SK-N-DZ (cell line): ENCODE results near the gene TBC1D24.
A peak's percentile ranks its signal among the peaks of the same experiment; 100 is the strongest.
"Not testable (repeated sequence)": the region's sequence is repeated elsewhere in the genome, so short reads cannot be mapped to it uniquely, and the experiment has no call there.

ENCODE experiments used
- DNase-seq: peaks from one replicate; pipeline ENCODE4 v3.0.0-alpha.2; 2015; ENCODE audit warnings: low spot score

Gene TBC1D24

GRCh38 chr16:2468725-2469398, 6.1 kb upstream of the TBC1D24 start:
- peak; percentile 94 for DNase-seq

GRCh38 chr16:2469399-2470233, 5.3 kb upstream of the TBC1D24 start:
- DNase-seq, result peak; percentile 60

- DNase-seq, result no peak
Observed at GRCh38 chr16:2470234-2470601, 4.7 kb upstream of the TBC1D24 start.

DNA sequence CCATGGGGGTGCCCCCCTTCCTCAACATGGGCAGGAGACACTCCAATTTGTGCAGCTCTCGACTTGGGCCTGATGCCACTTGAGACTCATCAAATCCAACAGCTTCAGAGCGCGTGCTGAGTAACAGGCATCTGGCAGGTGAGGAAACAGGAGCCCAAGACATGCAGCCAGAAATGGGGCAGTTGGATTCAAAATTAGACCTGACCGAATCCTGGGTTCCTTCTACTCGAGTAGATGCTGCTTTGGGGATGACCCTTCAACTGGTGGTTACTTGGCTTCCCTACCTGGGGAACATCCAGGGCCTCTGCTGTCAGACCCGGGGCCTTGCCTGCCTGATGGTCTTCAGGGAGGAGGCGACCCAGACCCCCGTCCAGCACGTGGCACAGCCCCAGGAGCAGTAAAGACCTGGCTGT, 4.3 kb upstream of the TBC1D24 start:
- no peak for DNase-seq

DNA sequence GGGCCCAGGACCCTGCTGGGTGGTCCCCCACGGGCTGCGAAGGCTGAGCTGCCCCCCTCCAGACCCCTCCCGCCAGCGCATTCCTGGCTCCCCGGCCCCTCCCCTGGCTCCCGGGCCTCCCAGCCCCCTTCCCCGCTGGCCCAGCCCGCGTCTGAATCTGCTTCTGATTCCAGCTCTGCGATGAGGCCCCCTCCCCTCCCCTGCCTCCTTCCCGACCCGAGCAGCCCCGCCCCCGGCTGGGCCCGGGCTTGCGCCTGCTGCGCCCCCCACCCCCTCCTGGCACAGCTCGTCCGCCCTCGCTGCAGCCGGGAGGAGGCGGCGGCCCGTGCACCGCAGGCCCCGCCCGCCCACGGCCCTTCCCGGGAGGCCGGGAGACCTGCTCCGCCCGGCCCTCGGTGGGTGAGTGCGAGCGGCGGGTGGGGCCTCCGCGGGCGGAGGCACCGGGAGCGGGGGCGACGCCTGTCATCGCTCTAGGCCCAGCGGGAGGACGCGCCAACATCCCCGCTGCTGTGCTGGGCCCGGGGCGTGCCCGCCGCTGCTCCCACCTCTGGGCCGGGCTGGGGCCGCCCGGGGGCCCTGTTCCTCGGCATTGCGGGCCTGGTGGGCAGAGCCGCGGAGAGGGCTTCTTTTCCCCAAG, 3.8 kb upstream of the TBC1D24 start, which contains the start of gene NTN3:
Gene NTN3 (plus strand): TSS at position 282 of the 637 bp plus-strand sequence. CDS start 405 bp downstream, outside the sequence.
- peak; percentile 84 for DNase-seq

DNA sequence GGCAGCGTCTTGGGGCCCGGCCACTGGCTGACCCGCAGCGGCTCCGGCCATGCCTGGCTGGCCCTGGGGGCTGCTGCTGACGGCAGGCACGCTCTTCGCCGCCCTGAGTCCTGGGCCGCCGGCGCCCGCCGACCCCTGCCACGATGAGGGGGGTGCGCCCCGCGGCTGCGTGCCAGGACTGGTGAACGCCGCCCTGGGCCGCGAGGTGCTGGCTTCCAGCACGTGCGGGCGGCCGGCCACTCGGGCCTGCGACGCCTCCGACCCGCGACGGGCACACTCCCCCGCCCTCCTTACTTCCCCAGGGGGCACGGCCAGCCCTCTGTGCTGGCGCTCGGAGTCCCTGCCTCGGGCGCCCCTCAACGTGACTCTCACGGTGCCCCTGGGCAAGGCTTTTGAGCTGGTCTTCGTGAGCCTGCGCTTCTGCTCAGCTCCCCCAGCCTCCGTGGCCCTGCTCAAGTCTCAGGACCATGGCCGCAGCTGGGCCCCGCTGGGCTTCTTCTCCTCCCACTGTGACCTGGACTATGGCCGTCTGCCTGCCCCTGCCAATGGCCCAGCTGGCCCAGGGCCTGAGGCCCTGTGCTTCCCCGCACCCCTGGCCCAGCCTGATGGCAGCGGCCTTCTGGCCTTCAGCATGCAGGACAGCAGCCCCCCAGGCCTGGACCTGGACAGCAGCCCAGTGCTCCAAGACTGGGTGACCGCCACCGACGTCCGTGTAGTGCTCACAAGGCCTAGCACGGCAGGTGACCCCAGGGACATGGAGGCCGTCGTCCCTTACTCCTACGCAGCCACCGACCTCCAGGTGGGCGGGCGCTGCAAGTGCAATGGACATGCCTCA, 3.1 kb upstream of the TBC1D24 start:
- DNase-seq, result no peak

- DNase-seq, result no peak
Observed at GRCh38 chr16:2472488-2472864, 2.5 kb upstream of the TBC1D24 start.

DNA sequence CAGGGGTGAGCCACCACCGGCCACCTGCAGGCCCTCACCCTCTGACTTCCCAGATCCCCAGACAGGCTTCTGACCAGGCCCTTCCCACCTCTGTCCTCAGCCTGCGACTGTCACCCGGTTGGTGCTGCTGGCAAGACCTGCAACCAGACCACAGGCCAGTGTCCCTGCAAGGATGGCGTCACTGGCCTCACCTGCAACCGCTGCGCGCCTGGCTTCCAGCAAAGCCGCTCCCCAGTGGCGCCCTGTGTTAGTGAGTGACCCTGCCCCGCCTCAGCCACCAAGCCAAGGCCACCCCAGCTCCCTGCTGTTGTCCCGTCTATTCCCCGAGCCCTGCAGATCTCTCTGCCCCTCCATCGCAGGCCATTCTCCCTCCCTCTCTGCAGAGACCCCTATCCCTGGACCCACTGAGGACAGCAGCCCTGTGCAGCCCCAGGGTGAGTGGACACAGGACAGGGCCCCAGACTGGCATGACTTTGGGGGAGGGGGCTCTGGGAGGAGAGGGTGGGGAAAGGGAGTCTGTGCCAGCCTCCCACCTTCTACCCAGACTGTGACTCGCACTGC, 2.0 kb upstream of the TBC1D24 start:
- no peak for DNase-seq

GRCh38 chr16:2473446-2473926, 1.4 kb upstream of the TBC1D24 start:
- DNase-seq, result peak; percentile 71

DNA sequence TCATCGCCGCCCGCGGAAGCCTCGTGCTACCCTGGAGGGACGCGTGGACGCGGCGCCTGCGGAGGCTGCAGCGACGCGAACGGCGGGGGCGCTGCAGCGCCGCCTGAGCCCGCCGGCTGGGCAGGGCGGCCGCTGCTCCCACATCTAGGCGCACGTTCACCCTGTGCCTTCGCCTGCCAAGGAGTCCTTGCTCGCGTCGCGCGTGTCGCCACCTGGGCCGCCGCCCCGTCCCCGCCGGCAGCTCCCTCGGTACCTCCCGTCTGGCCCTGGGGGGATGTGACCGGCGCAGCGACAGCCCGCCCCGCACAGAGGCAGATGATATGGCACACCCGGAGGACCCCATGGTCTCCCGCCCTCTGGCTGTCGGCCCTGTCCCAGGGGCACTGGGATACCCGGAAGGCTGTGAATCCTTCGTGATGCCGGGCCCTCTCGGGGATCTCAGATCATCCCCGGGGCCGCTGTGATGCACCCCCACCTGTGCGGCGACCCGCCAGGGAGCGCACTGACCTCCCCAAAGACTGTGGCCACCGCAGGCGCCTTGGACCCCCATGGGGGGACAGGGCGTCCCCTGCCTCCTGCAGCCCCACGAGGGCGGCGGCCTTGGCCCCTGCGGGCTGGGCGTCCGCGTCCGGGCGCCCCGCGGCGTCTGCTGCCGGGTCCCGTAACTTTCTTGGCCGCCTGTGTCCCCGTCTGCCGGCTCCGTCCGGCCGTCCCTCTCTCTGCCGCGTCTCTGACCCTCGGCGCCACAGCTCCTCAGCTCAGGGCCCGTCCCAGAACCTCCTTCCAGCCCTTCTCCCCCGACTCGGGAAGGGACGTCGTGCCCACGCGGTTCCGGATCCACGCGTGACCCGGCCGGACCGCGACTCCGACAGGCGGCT, 689 bp upstream of the TBC1D24 start:
- DNase-seq, result peak; percentile 49

GRCh38 chr16:2475413-2476344, 752 bp downstream of the TBC1D24 start:
- DNase-seq, result no peak

DNA sequence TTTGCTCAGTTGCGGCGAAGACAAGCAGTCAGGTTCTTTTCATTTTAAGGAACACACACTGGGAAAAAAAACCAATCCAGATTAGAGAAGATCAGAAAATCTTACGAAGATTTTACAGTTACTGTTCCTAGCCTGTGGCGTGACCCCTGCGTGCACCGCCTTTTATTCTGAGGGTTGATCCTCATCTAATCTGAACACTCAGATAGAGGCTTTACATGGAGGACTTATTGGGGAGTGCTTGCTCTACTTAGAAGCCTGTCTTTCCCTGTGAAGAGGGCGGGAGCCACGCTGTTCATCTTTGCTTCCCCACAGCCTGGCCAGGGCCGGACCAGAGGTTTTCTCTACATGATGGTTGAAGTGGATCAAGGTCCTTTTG, 1.4 kb downstream of the TBC1D24 start:
- DNase-seq, result no peak

DNA sequence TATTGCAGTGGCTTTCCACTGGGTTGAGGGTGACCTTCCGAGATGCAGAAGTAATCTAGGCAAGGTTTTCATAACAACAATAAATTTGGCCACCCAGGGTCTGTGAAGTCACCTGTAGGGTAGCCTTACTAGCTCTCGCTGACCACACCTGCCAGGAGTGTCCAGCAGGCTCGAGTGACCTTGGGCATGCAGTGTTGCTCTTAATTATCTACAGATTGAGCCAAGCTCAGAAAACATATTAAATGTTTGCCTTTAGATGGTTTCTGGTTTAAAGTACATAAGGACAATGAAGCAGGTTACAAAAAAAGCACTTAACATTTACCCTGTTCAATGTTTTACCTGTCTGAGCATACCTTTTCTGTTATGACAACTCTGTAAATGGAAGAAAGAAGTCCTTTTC, 1.8 kb downstream of the TBC1D24 start:
- no peak for DNase-seq

GRCh38 chr16:2477327-2477726, 2.4 kb downstream of the TBC1D24 start:
- DNase-seq, result no peak

- DNase-seq, result no peak
Observed at GRCh38 chr16:2478279-2478678, 3.4 kb downstream of the TBC1D24 start.

- DNase-seq, result not testable (repeated sequence)
Observed at GRCh38 chr16:2479996-2480395, 5.1 kb downstream of the TBC1D24 start.

DNA sequence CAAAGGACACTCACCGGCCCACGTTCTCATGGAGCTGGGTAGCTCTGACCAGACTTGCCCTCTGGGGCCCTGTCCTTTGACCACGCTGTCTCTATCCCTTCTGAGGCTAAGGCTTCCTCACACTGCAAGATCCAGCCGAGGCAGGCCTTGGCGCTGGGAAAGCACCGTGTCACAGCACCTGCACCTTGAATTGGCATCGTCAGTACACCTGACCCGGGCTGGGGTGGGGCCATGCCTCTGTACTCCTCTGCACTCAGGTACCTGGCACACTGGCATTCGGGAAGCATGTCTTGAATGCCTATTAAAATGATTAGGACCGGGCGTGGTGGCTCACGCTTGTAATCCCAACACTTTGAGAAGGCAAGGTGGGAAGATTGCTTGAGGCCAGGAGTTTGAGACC, 6.0 kb downstream of the TBC1D24 start:
- no peak for DNase-seq

- no peak for DNase-seq
Observed at GRCh38 chr16:2481676-2482075, 6.7 kb downstream of the TBC1D24 start.

DNA sequence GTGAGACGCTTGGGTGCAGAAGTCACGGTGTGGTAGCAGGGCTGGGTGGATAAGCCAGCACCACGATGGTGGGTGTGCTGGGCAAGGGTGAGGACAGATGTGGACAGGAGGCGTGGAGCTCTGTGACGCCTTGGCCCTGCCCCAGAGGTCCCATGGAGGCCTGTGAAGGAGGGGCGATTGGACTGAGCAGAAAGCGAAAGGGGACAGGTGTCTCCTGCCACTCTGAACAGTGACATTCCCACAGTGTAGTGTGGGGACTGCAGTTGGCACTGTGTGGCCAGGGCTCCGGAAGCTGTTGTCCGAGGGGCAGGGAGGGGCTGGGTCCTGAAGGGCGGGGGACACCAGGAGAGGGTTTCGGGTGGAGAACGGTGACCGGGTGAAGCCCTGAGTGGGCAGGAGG, 7.3 kb downstream of the TBC1D24 start:
- DNase-seq, result no peak
